GM21423 (cell line): ENCODE results near the gene TRRAP.

Experiments
- ATAC-seq: cut with Tn5 transposase; IDR thresholded peaks from one replicate; pipeline ENCODE4 v1.9.1; 2021; ENCODE audit warnings: mild to moderate bottlenecking, moderate library complexity; ENCODE audit not compliant: unreplicated experiment

Gene TRRAP

DNA sequence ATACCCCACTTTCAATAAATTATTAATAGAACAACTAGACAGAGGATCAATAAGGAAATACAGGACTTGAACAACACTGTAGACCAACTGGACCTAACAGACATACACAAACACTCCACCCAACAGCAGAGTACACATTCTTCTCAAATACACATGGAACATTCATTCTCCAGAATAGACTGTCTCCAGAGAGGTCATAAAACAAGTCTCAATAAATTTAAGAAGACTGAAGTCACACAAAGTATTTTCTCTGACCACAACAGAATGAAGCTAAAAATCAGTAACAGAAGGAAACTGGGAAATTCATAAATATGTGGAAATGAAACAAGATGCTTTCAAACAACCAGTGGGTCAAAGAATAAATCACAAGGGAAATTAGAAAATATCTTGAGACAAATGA, 145.7 kb downstream of the TRRAP start:
- ATAC-seq, result no peak

GRCh38 chr7:99027241-99027640, 148.9 kb downstream of the TRRAP start:
- ATAC-seq, result no peak

- ATAC-seq, result no peak
Measured at GRCh38 chr7:99027841-99028240, 149.5 kb downstream of the TRRAP start.

DNA sequence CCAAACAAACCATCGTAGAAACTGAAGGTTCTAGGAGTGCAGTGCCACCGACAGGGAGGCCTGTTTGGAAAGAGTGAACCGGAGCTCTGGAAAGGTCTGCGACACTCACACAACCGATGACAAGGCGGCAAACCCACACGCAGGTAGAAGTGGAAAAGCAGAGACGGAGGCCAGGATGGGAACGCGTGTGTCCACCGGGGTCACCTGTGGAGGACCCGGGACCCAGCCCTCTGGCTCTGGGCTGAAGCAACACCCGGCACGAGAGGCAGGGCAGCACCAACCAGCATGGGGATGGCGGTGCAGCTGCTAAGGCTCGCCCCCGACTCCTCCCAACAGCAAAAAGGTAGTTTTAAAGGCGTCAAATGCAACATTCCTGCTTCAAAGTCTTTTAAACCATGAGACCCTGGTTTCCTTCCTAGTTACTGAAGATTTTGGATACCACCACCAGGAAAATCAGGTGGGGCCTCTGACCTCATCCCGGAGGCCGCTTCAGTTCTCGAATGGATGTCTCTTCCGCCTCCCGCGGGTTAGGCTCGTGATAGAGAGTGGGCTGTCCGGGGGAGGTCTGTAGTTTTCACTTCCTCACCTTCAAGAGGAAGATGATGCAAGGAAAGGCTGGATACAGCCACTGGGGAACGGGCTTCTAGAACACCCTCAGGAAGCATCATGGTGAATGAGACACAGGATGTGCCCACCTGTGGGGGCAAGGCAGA, 150.1 kb downstream of the TRRAP start:
- no peak for ATAC-seq

DNA sequence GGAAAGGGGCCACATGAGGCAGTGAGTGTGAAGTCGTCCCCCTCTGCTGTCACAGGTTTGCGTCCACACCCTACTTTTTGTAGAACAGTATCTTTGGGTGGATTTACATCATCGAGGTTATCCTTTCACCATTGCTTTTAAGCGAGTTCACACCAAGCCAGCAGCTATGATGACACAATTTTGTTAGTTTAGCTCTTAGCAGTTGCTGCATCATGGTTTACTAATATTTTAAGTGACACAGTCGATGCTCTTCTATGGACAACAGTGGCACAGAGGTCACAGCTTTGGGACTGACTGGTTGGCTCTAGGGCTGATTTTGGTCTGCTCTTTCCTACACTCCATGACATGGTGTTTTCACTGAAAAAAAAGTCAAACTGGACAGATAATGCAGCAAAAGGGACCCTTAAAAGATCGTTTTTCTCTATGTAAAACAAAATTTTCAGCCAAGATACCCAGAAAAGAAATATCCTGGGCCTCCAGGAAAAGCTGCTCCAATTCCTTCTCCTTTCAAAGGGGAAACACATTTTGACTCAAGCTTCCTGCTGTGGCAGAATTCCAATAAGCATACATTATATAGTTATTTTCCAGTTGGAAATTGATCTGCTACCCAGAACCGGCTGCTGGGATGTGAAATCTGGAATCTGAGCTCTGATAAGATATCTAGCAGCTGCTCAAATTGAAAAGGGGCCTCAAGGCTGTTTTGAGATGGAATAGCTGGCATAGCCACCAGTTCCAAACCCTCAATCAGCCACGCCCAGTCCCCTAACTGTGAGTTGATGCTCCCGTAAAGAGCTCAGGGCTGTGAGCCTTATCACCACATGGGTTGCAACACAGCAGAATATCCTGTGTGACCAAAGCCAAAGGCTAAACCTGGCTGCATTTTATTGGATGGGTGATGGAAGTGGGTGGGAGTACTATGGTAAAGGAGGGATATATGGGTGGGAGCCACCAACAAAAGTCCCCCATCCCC, 151.4 kb downstream of the TRRAP start:
- no peak for ATAC-seq

DNA sequence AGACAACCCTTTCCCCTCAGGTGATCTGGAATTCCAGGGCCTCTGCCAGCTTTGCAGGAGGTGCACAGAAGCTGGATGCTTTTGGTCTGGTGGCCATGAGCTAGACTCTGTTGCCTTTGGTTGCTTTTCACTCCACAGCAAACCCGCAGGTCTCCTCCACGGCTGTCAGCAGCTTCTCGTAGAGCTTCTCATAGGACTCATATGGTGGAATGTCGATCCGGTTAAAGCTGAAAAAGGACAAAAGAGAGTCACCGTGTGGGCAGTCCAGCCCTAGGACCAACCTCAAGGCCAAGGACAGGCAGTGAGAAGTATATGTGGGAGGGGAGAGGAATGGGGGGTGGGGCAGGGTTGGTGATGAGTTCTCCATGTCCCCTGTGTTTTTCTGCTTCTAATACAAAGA, 152.1 kb downstream of the TRRAP start:
- ATAC-seq, result no peak

DNA sequence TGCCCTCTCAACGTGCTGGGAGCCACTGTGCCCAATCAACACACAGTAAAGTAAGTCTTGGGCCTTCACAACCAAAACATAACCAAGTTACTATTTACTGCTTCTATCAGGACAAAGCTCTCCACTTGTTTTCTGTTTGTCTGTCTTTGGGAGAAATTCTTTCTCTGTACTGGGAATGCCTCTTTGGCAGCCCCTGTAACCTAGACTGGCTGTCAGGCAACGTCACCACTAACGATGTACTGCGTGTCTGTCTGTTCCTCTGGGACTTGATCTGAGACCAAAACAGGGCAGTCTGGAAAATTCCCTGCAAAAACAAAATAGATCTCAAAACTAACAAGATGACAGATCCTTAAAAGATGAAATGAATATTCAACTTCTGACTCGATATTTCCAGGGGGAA, 152.6 kb downstream of the TRRAP start:
- ATAC-seq, result no peak

- ATAC-seq, result no peak
Measured at GRCh38 chr7:99031496-99031895, 153.2 kb downstream of the TRRAP start.

DNA sequence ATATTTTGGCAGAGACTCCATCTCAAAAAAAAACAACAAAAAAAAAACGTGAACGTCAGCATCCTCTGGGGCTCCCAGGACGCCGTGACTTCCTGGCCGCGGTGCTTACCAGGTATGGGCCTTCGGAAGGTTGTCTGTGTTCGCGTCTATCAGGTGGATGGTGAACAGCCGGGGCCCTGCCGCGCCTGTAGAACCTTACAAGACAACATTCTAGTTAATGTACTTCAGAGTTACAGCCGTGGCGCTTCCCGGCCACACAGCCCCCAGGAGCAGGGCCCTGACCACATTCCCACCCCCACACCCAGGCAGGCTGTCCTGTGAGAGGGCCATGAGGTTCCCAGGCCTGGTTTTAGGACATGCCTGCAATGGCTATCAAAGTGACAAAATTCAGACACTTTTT, 154.6 kb downstream of the TRRAP start:
- ATAC-seq, result no peak

GRCh38 chr7:99033765-99034164, 155.4 kb downstream of the TRRAP start:
- no peak for ATAC-seq

- ATAC-seq, result no peak
Measured at GRCh38 chr7:99034932-99035722, 156.8 kb downstream of the TRRAP start.

- ATAC-seq, result no peak
Measured at GRCh38 chr7:99035723-99036545, 157.6 kb downstream of the TRRAP start.

DNA sequence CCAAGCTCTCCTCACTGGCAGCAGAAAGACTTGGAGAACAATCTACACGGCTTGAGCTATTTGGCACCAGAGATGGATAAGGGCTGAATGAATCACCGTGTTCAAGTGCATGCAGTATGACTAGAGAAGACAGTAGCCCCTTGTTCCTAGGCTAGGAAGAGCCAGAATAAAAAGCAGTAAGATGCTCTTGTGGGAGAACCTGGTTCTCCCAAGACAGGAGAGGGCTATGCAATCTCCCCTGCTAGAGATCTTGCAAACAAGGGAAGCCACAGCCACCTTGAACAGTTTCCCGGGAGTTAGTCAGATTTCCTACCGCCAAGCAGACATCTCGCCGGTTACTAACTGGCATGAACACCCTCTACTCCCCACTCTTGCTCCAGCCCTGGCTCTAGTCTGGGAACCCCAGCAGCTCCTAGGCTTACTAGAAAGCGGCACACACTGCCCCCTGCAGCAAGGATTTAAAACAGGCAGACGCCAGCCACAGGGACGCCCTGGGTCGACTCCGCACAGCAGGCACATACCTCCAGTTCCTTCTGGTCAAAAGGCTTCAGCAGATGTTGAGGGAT, 158.3 kb downstream of the TRRAP start:
- no peak for ATAC-seq

GRCh38 chr7:99037327-99037940, 159.1 kb downstream of the TRRAP start:
- no peak for ATAC-seq

GRCh38 chr7:99038086-99038855, 159.9 kb downstream of the TRRAP start:
- ATAC-seq, result no peak

DNA sequence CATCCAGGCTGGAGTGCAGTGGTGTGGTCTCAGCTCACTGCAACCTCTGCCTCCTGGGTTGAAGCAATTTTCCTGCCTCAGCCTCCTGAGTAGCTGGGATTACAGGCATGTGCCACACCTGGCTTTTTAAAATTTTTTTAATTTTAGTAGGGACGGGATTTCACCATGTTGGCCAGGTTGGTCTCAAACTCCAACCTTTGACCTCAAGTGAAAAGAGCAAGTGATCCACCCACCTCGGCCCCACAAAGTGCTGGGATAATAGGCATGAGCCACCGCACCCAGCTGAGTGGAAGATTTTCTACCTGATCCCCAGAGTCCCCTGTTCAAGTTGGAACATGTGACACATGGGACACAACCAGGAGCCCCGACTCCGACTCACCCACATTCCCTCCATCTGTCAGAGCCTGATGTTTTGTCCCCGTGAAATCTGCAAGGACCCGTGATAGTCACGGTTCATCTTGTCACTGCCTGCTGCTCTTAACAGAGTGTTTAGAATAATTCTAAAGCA, 161.1 kb downstream of the TRRAP start:
- no peak for ATAC-seq

GRCh38 chr7:99040104-99040958, 162.0 kb downstream of the TRRAP start:
- no peak for ATAC-seq

DNA sequence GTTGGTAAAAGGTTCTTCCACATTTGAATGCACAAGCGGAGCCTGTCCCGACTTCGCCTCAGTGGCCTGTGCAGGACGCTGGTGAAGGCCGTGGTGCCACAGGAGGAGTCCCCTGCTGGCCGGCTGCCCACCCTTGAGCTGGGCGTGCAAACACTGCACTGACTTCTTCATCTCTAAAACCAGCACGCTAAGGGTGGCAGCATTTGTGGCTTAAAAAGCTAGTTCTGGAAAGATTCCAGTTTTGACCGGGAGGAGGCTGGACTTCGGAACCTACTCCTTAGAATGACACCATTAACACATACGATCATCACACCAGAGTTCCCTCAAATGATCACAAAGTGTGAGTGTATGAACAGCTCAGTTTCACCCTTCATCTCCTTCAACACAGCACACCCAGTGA, 163.2 kb downstream of the TRRAP start:
- no peak for ATAC-seq
